ENCODE results near the gene TMEM263. TPM values are rescaled to one million over a fixed set of nuclear protein-coding genes. Genes with fewer than 3 reads are reported as not detected.

Gene TMEM263
- total and polyA plus RNA-seq, 9 of the 15 experiments (the other 6 are each of a cell fraction or from before 2014, with no cell fraction given): 12.6 to 36.7 (median 24.4) TPM

GRCh38 chr12:106962286-106962685 lies 6.6 kb downstream of the TMEM263 start:
- POLR2A ChIA-PET: interaction anchor here (1.0 to 1.5 kb wide), 4 partner anchors 8 to 25 kb away, joined by 3 to 5 read pairs (median 4); partner anchors contain the start of gene MTERF2
- no peak overlapping the region for H3K4me2 ChIP-seq (ENCODE audit: insufficient read depth, low read length)
- TF ChIP-seq ELK1 (CRISPR knock-in tag; IDR thresholded peaks at IDR 0.05) (no peak), NBN (IDR thresholded peaks at IDR 0.05; ENCODE audit: low read depth) (no peak), PKNOX1 (IDR thresholded peaks at IDR 0.05) (peak; percentile 65), CTBP1 (IDR thresholded peaks at IDR 0.05; ENCODE audit: borderline replicate concordance) (no peak), MEIS2 (IDR thresholded peaks at IDR 0.05; ENCODE audit: partially characterized antibody) (peak; percentile 33), FOXP4 (CRISPR knock-in tag; IDR thresholded peaks at IDR 0.05; ENCODE audit: borderline replicate concordance) (no peak), MTA2 (IDR thresholded peaks at IDR 0.05; ENCODE audit: low read depth) (no peak), SRSF3 (IDR thresholded peaks at IDR 0.05; ENCODE audit: insufficient read depth, low read length) (no peak), ESRRA (IDR thresholded peaks at IDR 0.05; ENCODE audit: borderline replicate concordance, low read depth) (no peak), NFRKB (IDR thresholded peaks at IDR 0.05; ENCODE audit: low read depth) (no peak), FIP1L1 (IDR thresholded peaks at IDR 0.05; ENCODE audit: low read depth, low read length, poor library complexity, severe bottlenecking) (no peak), KAT2B (IDR thresholded peaks at IDR 0.05; ENCODE audit: low read depth, low read length) (no peak), ZNF274 (IDR thresholded peaks at IDR 0.05; ENCODE audit: borderline replicate concordance, low read depth, low read length) (no peak)
- TF ChIP-seq, protein P1, sequence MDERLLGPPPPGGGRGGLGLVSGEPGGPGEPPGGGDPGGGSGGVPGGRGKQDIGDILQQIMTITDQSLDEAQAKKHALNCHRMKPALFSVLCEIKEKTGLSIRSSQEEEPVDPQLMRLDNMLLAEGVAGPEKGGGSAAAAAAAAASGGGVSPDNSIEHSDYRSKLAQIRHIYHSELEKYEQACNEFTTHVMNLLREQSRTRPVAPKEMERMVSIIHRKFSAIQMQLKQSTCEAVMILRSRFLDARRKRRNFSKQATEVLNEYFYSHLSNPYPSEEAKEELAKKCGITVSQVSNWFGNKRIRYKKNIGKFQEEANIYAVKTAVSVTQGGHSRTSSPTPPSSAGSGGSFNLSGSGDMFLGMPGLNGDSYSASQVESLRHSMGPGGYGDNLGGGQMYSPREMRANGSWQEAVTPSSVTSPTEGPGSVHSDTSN (CRISPR knock-in tag; IDR thresholded peaks at IDR 0.05; ENCODE audit: low read depth): no peak
- TF ChIP-seq, protein P1 (tag; conservative IDR thresholded peaks at IDR 0.05; ENCODE audit: low read depth): peak; percentile 52
- TF ChIP-seq, protein P2, sequence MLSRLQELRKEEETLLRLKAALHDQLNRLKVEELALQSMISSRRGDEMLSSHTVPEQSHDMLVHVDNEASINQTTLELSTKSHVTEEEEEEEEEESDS (CRISPR knock-in tag; IDR thresholded peaks at IDR 0.05): no peak

More at GRCh38 chr12:106962286-106962685, 6.6 kb downstream of the TMEM263 start:
- no peak; the same call in 1 of the 3 replicates for ATAC-seq
- no TSS peak for BruUV-seq (replicated peaks)
- CTCF ChIA-PET (ENCODE audit: low intra/inter-chr PET ratio): no interaction called here
- H3K79me2 ChIP-seq (ENCODE audit: control insufficient read depth, insufficient read depth, low read length): peaks cover 69% of the 10 kb centered on the region
- FAIRE-seq: no peak
- H3K9ac ChIP-seq (ENCODE audit: insufficient read depth in 1 of 2, low read depth in 2 of 2, low read length in 2 of 2): no peak overlapping the region
- no peaks in the 10 kb centered on the region; the same call in 1 of the 2 replicates for H4K20me1 ChIP-seq (replicated peaks; ENCODE audit: control insufficient read depth, insufficient read depth, low read length)
- H3K27me3 ChIP-seq (ENCODE audit: control insufficient read depth in 2 of 2, insufficient read depth in 2 of 2, low read length in 2 of 2): no peaks in the 10 kb centered on the region
- no peaks in the 10 kb centered on the region; a peak in 1 of 5 replicates for H3K4me1 ChIP-seq (replicated peaks in 1 of 2; ENCODE audit: control insufficient read depth in 2 of 2, insufficient read depth in 2 of 2, low read length in 2 of 2)
- H3K4me3 ChIP-seq: no peak overlapping the region
- peaks cover 30% of the 10 kb centered on the region; the same call in 2 of the 3 replicates for H3K36me3 ChIP-seq (ENCODE audit: control insufficient read depth, insufficient read depth, low read length)
- H3K9me1 ChIP-seq (ENCODE audit: control insufficient read depth, insufficient read depth, low read length): no peaks in the 10 kb centered on the region
- intact Hi-C loops (cut with micrococcal nuclease) (no loop called here), in situ Hi-C loops (cut with MboI) (no loop called here)
- no peak overlapping the region for H2AFZ ChIP-seq (ENCODE audit: low read depth, low read length)
- no peak overlapping the region for H3K27ac ChIP-seq (ENCODE audit: extremely low read depth, low read depth, low read length)
- DNase-seq (ENCODE audit: extremely low read depth in 1 of 4, low spot score in 3 of 4): no peak
- 50% methylated on average over 3 of the region's 3 CpGs for WGBS (ENCODE audit: insufficient coverage, low coverage, missing lambda C conversion rate)
- H3K9me3 ChIP-seq (replicated peaks; ENCODE audit: control insufficient read depth, insufficient read depth, low read depth, low read length): no peaks in the 10 kb centered on the region
